HepG2 (cell line): Measurements from ENCODE around the gene POLR3F. TPM values are rescaled to one million over a fixed set of nuclear protein-coding genes. Genes with fewer than 3 reads are reported as not detected.
A peak's percentile ranks its signal among the peaks of the same experiment; 100 is the strongest.

Experiments
- ATF6 ChIP-seq: sonication (generic); formaldehyde crosslinking; conservative IDR thresholded peaks from 2 replicates; pipeline ENCODE4 v1.4.0; 2020; ENCODE audit warnings: missing genetic modification reagents
- CTCF ChIP-seq: sonication (generic); formaldehyde crosslinking; IDR thresholded peaks from 2 replicates; pipeline ENCODE4 v1.5.0; 2020; ENCODE audit warnings: mild to moderate bottlenecking, missing genetic modification reagents, moderate library complexity
- DRAP1 ChIP-seq: IDR thresholded peaks from 2 replicates; pipeline ENCODE4 v1.6.1; 2016; ENCODE audit warnings: missing genetic modification reagents, missing compliant biosample characterization
- E2F5 ChIP-seq: sonication (generic); formaldehyde crosslinking; conservative IDR thresholded peaks from 2 replicates; pipeline ENCODE4 v1.4.0; 2020; ENCODE audit warnings: missing genetic modification reagents
- EP300 ChIP-seq, 3 experiments: sonication (generic) in 1 of 3; formaldehyde crosslinking in 1 of 3; IDR thresholded peaks; 2 replicates each; pipeline versions ENCODE4 v1.5.1 to v1.6.1; 2011 to 2020; ENCODE audit warnings: low read depth in 2 of 3, low read length in 2 of 3, borderline replicate concordance in 1 of 3, improper control_type of control experiment in 1 of 3, mild to moderate bottlenecking in 1 of 3, missing genetic modification reagents in 1 of 3, moderate library complexity in 1 of 3
- FOXO1 ChIP-seq: sonication (generic); formaldehyde crosslinking; IDR thresholded peaks from 2 replicates; pipeline ENCODE4 v1.4.0; 2020; ENCODE audit warnings: missing genetic modification reagents
- GPN1 ChIP-seq: sonication (generic); formaldehyde crosslinking; IDR thresholded peaks from 2 replicates; pipeline ENCODE4 v1.5.1; 2020; ENCODE audit warnings: missing genetic modification reagents, borderline replicate concordance
- HOXD1 ChIP-seq: sonication (generic); formaldehyde crosslinking; IDR thresholded peaks from 2 replicates; pipeline ENCODE4 v1.5.0; 2020; ENCODE audit warnings: missing genetic modification reagents
- ISX ChIP-seq: sonication (generic); formaldehyde crosslinking; conservative IDR thresholded peaks from 2 replicates; pipeline ENCODE4 v1.5.0; 2020; ENCODE audit warnings: missing genetic modification reagents
- JUND ChIP-seq: sonication (generic); formaldehyde crosslinking; IDR thresholded peaks from 2 replicates; pipeline ENCODE4 v1.8.0; 2022; ENCODE audit warnings: mild to moderate bottlenecking, missing genetic modification reagents
- KAT7 ChIP-seq: IDR thresholded peaks from 2 replicates; pipeline ENCODE4 v1.6.1; 2018; ENCODE audit warnings: borderline replicate concordance, missing compliant biosample characterization
- MYC ChIP-seq: sonication (generic); formaldehyde crosslinking; IDR thresholded peaks from 2 replicates; pipeline ENCODE4 v1.9.0; 2021; ENCODE audit warnings: missing genetic modification reagents, borderline replicate concordance
- NFE2L2 ChIP-seq: fragments of 150-350 bp; IDR thresholded peaks from 2 replicates; pipeline ENCODE4 v1.6.1; 2014; ENCODE audit warnings: low read length
- RAD21 ChIP-seq: fragments of 450-650 bp; formaldehyde crosslinking; IDR thresholded peaks from 2 replicates; pipeline ENCODE4 v1.5.0; 2020; ENCODE audit warnings: mild to moderate bottlenecking
- RBM39 ChIP-seq: fragments of 200-400 bp; formaldehyde crosslinking; IDR thresholded peaks from one replicate; pipeline ENCODE4 v1.6.1; 2018; ENCODE audit warnings: antibody characterized with exemption, mild to moderate bottlenecking, low read depth, low read length; ENCODE audit not compliant: poor library complexity, severe bottlenecking
- RFXANK ChIP-seq: IDR thresholded peaks from 2 replicates; pipeline ENCODE4 v1.6.1; 2016
- SMARCE1 ChIP-seq: fragments of 450-650 bp; IDR thresholded peaks from 2 replicates; pipeline ENCODE4 v1.6.1; 2017; ENCODE audit warnings: borderline replicate concordance
- SNAI1 ChIP-seq: sonication (generic); formaldehyde crosslinking; IDR thresholded peaks from 2 replicates; pipeline ENCODE4 v1.5.0; 2020; ENCODE audit warnings: mild to moderate bottlenecking, missing genetic modification reagents, borderline replicate concordance
- TGIF2 ChIP-seq: IDR thresholded peaks from 2 replicates; pipeline ENCODE4 v1.6.1; 2016; ENCODE audit warnings: control low read depth, missing compliant biosample characterization
- ZBTB7A ChIP-seq: sonication (generic); formaldehyde crosslinking; IDR thresholded peaks from 2 replicates; pipeline ENCODE4 v1.8.0; 2022; ENCODE audit warnings: mild to moderate bottlenecking, missing genetic modification reagents
- ZNF530 ChIP-seq: sonication (generic); formaldehyde crosslinking; IDR thresholded peaks from 2 replicates; pipeline ENCODE4 v1.5.0; 2020; ENCODE audit warnings: low read depth, mild to moderate bottlenecking, missing genetic modification reagents
- polyA plus RNA-seq, 8 experiments: library from polyadenylated mRNA; depleted of rRNA in 3 of 8; stranded (reverse) in 7 of 8; unstranded in 1 of 8; fragments of >200 nt; fragmentation: Illumina TruSeq in 4 of 8; extraction: Trizol in 4 of 8; gene quantifications; 2 replicates each; pipeline versions ENCODE4 v1.2.1 to v1.2.3, GENCODE V29; 2011 to 2016; ENCODE audit warnings: low read depth in 4 of 8, missing spikeins in 1 of 8, mixed read lengths in 1 of 8; ENCODE audit not compliant: insufficient read depth in 1 of 8
- total RNA-seq, 5 experiments: library from RNA; depleted of rRNA; stranded (reverse); fragments of >200 nt; fragmentation: Illumina TruSeq; extraction: Trizol; gene quantifications; 2 replicates each; pipeline ENCODE4 v1.2.3, GENCODE V29; 2016; ENCODE audit warnings: low read depth in 1 of 5
- TF ChIP-seq, protein P1 (sequence below): sonication (generic); formaldehyde crosslinking; IDR thresholded peaks from 2 replicates; pipeline ENCODE4 v1.5.1; 2020; ENCODE audit warnings: missing genetic modification reagents, mild to moderate bottlenecking, borderline replicate concordance

POLR3F gene
- total and polyA plus RNA-seq, 2 of the 13 experiments (the other 11 are each of a cell fraction or from before 2014, with no cell fraction given) = 11.7 to 25.5 TPM

DNA sequence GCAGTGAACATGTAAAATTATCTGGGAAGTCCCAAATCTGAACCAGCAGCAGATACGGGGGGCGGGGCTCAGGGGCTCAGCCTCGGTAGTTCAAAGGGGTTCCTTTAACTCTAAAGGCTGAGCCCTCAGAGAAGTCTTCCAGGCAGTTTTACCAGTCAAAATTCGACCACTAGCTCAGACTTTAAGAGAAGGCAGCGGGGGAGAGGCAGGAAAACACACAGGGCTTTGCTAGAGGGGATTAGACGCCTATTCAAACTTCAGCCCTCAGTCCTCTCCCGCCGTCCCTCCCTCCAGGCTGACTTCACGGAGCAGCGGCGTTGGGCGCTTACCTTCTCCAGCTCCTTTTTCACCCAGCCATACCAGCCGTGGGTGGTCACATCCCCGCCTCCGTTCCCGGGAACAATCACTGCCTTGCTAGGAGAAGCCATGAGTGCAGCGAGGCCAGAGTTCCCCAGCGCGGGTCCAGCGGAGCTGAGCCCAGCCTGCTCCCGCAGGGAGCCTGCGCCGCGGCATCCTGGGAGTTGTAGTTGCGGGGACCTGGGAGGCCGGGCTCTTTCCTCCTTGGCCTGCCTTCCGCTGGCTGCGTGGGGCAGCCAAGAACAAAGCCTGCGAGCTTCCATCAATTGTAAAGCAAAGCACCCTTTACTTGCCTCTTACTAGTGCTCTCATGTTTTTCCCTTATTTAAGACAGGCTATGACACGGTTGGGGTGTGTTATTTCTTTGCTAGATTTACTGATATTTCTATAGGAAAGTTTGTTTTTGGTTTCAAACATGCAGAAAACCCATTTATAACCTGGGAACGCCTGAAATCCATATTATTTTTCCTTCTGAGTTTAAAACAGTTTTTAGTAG, 29.8 kb downstream of the POLR3F start, which contains the start of gene RBBP9 (continued):
- TF ChIP-seq EP300 (IDR thresholded peaks at IDR 0.05; ENCODE audit: low read depth in 2 of 2, low read length in 2 of 2) = peak; percentile 31 to 35; a peak in 1 of 4 replicates
- TF ChIP-seq EP300 (CRISPR knock-in tag; IDR thresholded peaks at IDR 0.05; ENCODE audit: borderline replicate concordance) = peak; percentile 75
- TF ChIP-seq MYC = peak; percentile 93
- peak; percentile 29; the same call in 1 of the 2 replicates for TF ChIP-seq CTCF
- TF ChIP-seq RFXANK (CRISPR knock-in tag) = peak; percentile 40; the same call in 1 of the 2 replicates
- TF ChIP-seq RBM39 = peak; percentile 91
- TF ChIP-seq JUND (CRISPR knock-in tag) = no peak
- peak; percentile 51; the same call in 1 of the 2 replicates for TF ChIP-seq RAD21 (CRISPR knock-in tag)
- no peak; the same call in 1 of the 2 replicates for TF ChIP-seq ISX (CRISPR knock-in tag)
- TF ChIP-seq ATF6 = peak; percentile 73
- TF ChIP-seq SNAI1 = peak; percentile 87; the same call in 1 of the 2 replicates
- TF ChIP-seq, protein P1, sequence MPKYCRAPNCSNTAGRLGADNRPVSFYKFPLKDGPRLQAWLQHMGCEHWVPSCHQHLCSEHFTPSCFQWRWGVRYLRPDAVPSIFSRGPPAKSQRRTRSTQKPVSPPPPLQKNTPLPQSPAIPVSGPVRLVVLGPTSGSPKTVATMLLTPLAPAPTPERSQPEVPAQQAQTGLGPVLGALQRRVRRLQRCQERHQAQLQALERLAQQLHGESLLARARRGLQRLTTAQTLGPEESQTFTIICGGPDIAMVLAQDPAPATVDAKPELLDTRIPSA (CRISPR knock-in tag) = peak; percentile 74; the same call in 1 of the 2 replicates
- peak; percentile 80 for TF ChIP-seq E2F5
- TF ChIP-seq NFE2L2 = 0 out of 2 replicates have a peak, but pooled peaks have one; percentile 2
- peak; percentile 73 for TF ChIP-seq HOXD1
- TF ChIP-seq SMARCE1 = no peak
- peak; percentile 99 for TF ChIP-seq KAT7 (CRISPR knock-in tag)
- TF ChIP-seq GPN1 (CRISPR knock-in tag) = 0 out of 2 replicates have a peak, but pooled peaks have one; percentile 67
- TF ChIP-seq ZNF530 (CRISPR knock-in tag) = no peak
- peak; percentile 60; the same call in 1 of the 2 replicates for TF ChIP-seq TGIF2 (CRISPR knock-in tag)
- peak; percentile 43; the same call in 1 of the 2 replicates for TF ChIP-seq FOXO1 (CRISPR knock-in tag)
- TF ChIP-seq ZBTB7A (CRISPR knock-in tag) = no peak
- peak; percentile 82 for TF ChIP-seq DRAP1 (CRISPR knock-in tag)
